B cell (primary cell): Measurements from ENCODE around the gene UBASH3B. TPM values are rescaled to one million over a fixed set of nuclear protein-coding genes. Genes with fewer than 3 reads are reported as not detected.

ENCODE experiments used
- ATAC-seq: fragments of 200-7000 bp; cut with Tn5 transposase; one replicate; pipeline ENCODE4 v1.10.0; 2021; ENCODE audit warnings: low read depth, mild to moderate bottlenecking, moderate number of reproducible peaks, moderate library complexity
- CTCF ChIA-PET: fragments of 350-600 bp; sonication (Branson Sonifier 250); formaldehyde crosslinking; loops from one replicate; lab custom pipeline; 2021; ENCODE audit warnings: antibody characterized with exemption, inconsistent platforms; lab: Charles Lee
- POLR2A ChIA-PET: fragments of 350-600 bp; sonication (Branson Sonifier 250); formaldehyde crosslinking; loops from one replicate; lab custom pipeline; 2021; ENCODE audit warnings: antibody characterized with exemption; lab: Charles Lee
- DNase-seq: peaks from one replicate; pipeline ENCODE4 v3.0.0; 2013
- H2AFZ ChIP-seq: 2 replicates; pipeline ENCODE4 v1.6.1; 2012; ENCODE audit warnings: mild to moderate bottlenecking, low read depth, low read length; ENCODE audit not compliant: insufficient read depth, poor library complexity, severe bottlenecking
- H3K27ac ChIP-seq, 2 donors: 1 replicate in 1 of 2; 2 replicates in 1 of 2; pipeline ENCODE4 v1.5.1; 2012 to 2013; ENCODE audit warnings: low read length in 2 of 2, mild to moderate bottlenecking in 2 of 2, moderate library complexity in 1 of 2
- H3K27me3 ChIP-seq, 4 experiments: fragments of 200-600 bp in 1 of 4; sonication (generic) in 1 of 4; replicated peaks in 1 of 4; 1 replicate in 2 of 4; 2 replicates in 2 of 4; pipeline versions ENCODE4 v1.6.1 to v1.7.0; 2013 to 2016; ENCODE audit warnings: low read length in 3 of 4, mild to moderate bottlenecking in 2 of 4, mixed read lengths in 1 of 4, moderate library complexity in 1 of 4; ENCODE audit not compliant: insufficient read depth in 4 of 4, control insufficient read depth in 3 of 4; ENCODE audit errors: control extremely low read depth in 1 of 4
- H3K36me3 ChIP-seq, 2 experiments: replicated peaks in 1 of 2; 1 replicate in 1 of 2; 2 replicates in 1 of 2; pipeline versions ENCODE4 v1.6.1 to v1.7.1; 2013; ENCODE audit warnings: low read length in 1 of 2; ENCODE audit not compliant: insufficient read depth in 2 of 2, control insufficient read depth in 1 of 2; ENCODE audit errors: control extremely low read depth in 1 of 2, extremely low read depth in 1 of 2
- H3K4me1 ChIP-seq, 2 donors: fragments of 200-600 bp in 1 of 2; sonication (generic) in 1 of 2; 1 replicate in 1 of 2; 2 replicates in 1 of 2; pipeline versions ENCODE4 v1.5.1 to v1.6.1; 2013 to 2017; ENCODE audit warnings: low read length in 2 of 2; ENCODE audit not compliant: control insufficient read depth in 2 of 2, insufficient read depth in 2 of 2
- H3K4me2 ChIP-seq: replicated peaks from 2 replicates; pipeline ENCODE3; 2012; ENCODE audit warnings: mild to moderate bottlenecking, low read depth, low read length; ENCODE audit not compliant: poor library complexity, severe bottlenecking
- H3K4me3 ChIP-seq, 5 experiments: fragments of 200-600 bp in 1 of 5; sonication (generic) in 1 of 5; 1 replicate in 3 of 5; 2 replicates in 2 of 5; pipeline versions ENCODE4 v1.5.1 to v1.7.0; 2011 to 2016; ENCODE audit warnings: low read length in 4 of 5, mild to moderate bottlenecking in 4 of 5, low read depth in 2 of 5, control low read depth in 1 of 5, moderate library complexity in 1 of 5; ENCODE audit not compliant: insufficient read depth in 1 of 5; ENCODE audit errors: control extremely low read depth in 1 of 5, extremely low read depth in 1 of 5
- H3K79me2 ChIP-seq: fragments of 200-600 bp; sonication (generic); one replicate; pipeline ENCODE4 v1.6.0; 2016; ENCODE audit warnings: low read length; ENCODE audit not compliant: control insufficient read depth, insufficient read depth
- H3K9ac ChIP-seq: fragments of 200-600 bp; sonication (generic); 2 replicates; pipeline ENCODE4 v1.6.1; 2017; ENCODE audit warnings: mild to moderate bottlenecking, low read length, moderate library complexity
- H3K9me3 ChIP-seq, 3 donors: one replicate each; pipeline versions ENCODE4 v1.6.1 to v1.7.1; 2013; ENCODE audit warnings: low read length in 2 of 3; ENCODE audit not compliant: control insufficient read depth in 2 of 3, insufficient read depth in 1 of 3; ENCODE audit errors: control extremely low read depth in 1 of 3
- H4K20me1 ChIP-seq: 2 replicates; pipeline ENCODE4 v1.6.0; 2012; ENCODE audit warnings: mild to moderate bottlenecking, low read length; ENCODE audit not compliant: insufficient read depth, control insufficient read depth, poor library complexity, severe bottlenecking
- H3K27ac Mint-ChIP-seq: one replicate; pipeline ENCODE4 v1.8.0; 2021; ENCODE audit warnings: mixed read lengths
- H3K27me3 Mint-ChIP-seq: one replicate; pipeline ENCODE4 v1.8.0; 2021; ENCODE audit warnings: mixed read lengths
- H3K4me1 Mint-ChIP-seq: one replicate; pipeline ENCODE4 v1.8.0; 2021; ENCODE audit warnings: mixed read lengths
- H3K4me3 Mint-ChIP-seq: one replicate; pipeline ENCODE4 v1.8.0; 2021; ENCODE audit warnings: mixed read lengths
- H3K9me3 Mint-ChIP-seq: one replicate; pipeline ENCODE4 v1.8.0; 2022; ENCODE audit warnings: mixed read lengths; ENCODE audit not compliant: insufficient read depth
- CTCF ChIP-seq: fragments of 200-600 bp; IDR thresholded peaks from one replicate; pipeline ENCODE4 v1.8.0; 2022; ENCODE audit warnings: antibody characterized with exemption, mild to moderate bottlenecking
- EZH2 ChIP-seq: IDR thresholded peaks from 2 replicates; pipeline ENCODE4 v1.6.1; 2012; ENCODE audit warnings: borderline replicate concordance, low read depth, mild to moderate bottlenecking, moderate library complexity, low read length; ENCODE audit not compliant: insufficient read depth, poor library complexity, severe bottlenecking
- WGBS: methylation state at CpG from one replicate; pipeline ENCODE4 v1.1.5; 2013; ENCODE audit warnings: missing lambda C conversion rate; ENCODE audit not compliant: insufficient coverage; 5-methylcytosine and 5-hydroxymethylcytosine counted together
- intact Hi-C: fragments of 100-400 bp; cut with micrococcal nuclease; formaldehyde crosslinking; loops from one replicate; pipeline ENCODE4 v1.10.0; 2022
- polyA plus RNA-seq: library from polyadenylated mRNA; depleted of rRNA; stranded (reverse); fragments of >200 nt; gene quantifications from 2 replicates; pipeline ENCODE4 v1.2.3, GENCODE V29; 2012
- total RNA-seq, 2 donors: library from RNA; stranded (reverse); fragments of 120-200 nt in 1 of 2; gene quantifications; 1 replicate in 1 of 2; 2 replicates in 1 of 2; pipeline versions ENCODE4 v1.2.3 to v1.2.4, GENCODE V29; 2013 to 2022

The UBASH3B gene
- total and polyA plus RNA-seq, 2 donors (not counting 1 experiment from before 2014, with no cell fraction given), result 2.3 to 3.6 TPM

GRCh38 chr11:122723106-122723505 is 67.6 kb downstream of the UBASH3B start:
- H3K4me1 ChIP-seq, result peaks cover 44 to 55% of the 10 kb centered on the region in 2 donors
- no peaks in the 10 kb centered on the region for H3K9me3 ChIP-seq
- no peak overlapping the region for H2AFZ ChIP-seq
- H3K4me1 Mint-ChIP-seq, result peaks cover 62% of the 10 kb centered on the region
- H3K79me2 ChIP-seq, result peaks cover 25% of the 10 kb centered on the region
- ChIA-PET POLR2A (no interaction called here), CTCF (interaction anchor here (0.6 to 1.2 kb wide), 3 partner anchors 33 to 527 kb away, joined by 3 read pairs; no protein-coding TSS in a partner anchor)
- no peak overlapping the region for H3K27ac ChIP-seq
- no peaks in the 10 kb centered on the region for H4K20me1 ChIP-seq
- H3K27me3 Mint-ChIP-seq, result peaks cover 19% of the 10 kb centered on the region
- 60% methylated on average over 3 of the region's 4 CpGs for WGBS
- H3K9ac ChIP-seq, result no peak overlapping the region
- intact Hi-C loops, result no loop called here
- H3K36me3 ChIP-seq, result no peaks in the 10 kb centered on the region
- TF ChIP-seq CTCF (no peak), EZH2 (no peak)
- DNase-seq (no peak), ATAC-seq (no peak)
- H3K4me2 ChIP-seq, result no peak overlapping the region
- H3K27ac Mint-ChIP-seq, result no peak overlapping the region
- peaks cover 0 to 15% (median 3%) of the 10 kb centered on the region in 4 experiments for H3K27me3 ChIP-seq
- H3K9me3 Mint-ChIP-seq, result no peaks in the 10 kb centered on the region
- no peak overlapping the region for H3K4me3 Mint-ChIP-seq
- H3K4me3 ChIP-seq, result no peak overlapping the region

DNA sequence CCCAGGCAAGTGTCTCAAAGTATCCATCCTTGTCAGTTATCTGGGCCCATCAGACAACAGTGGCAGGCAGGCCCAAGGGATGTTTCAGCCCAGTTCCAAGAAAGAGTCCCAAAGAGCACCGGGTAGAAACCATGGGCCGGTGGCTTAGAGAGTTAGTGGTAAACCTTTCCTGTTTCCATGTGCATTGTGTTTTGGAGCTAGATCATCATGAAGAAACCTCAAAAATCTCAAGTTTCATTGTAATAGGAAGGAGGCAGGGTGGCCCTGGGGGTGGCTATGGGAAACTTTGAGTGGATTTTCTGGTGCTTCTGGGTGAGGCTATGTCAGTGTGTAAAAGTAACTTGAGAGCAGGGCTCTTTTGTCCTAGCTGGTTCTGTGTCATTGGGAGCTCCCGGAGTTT is 68.1 kb downstream of the UBASH3B start:
- 33% methylated on average over 3 of the region's 3 CpGs for WGBS
- H3K27ac Mint-ChIP-seq, result no peak overlapping the region
- peaks cover 19% of the 10 kb centered on the region for H3K27me3 Mint-ChIP-seq
- Histone ChIP-seq H3K9ac (no peak overlapping the region), H2AFZ (no peak overlapping the region), H3K27me3 (peaks cover 0 to 15% (median 3%) of the 10 kb centered on the region in 4 experiments), H3K36me3 (no peaks in the 10 kb centered on the region), H3K4me1 (peaks cover 44 to 55% of the 10 kb centered on the region in 2 donors), H3K79me2 (peaks cover 25% of the 10 kb centered on the region), H3K27ac (no peak overlapping the region), H3K9me3 (no peaks in the 10 kb centered on the region), H4K20me1 (no peaks in the 10 kb centered on the region), H3K4me2 (no peak overlapping the region), H3K4me3 (no peak overlapping the region)
- DNase-seq (no peak), ATAC-seq (no peak)
- ChIA-PET POLR2A (interaction anchor here (0.5 kb wide), 1 partner anchor 40 kb away, joined by 5 read pairs; no protein-coding TSS in a partner anchor), CTCF (interaction anchor here (0.6 to 1.2 kb wide), 3 partner anchors 32 to 526 kb away, joined by 3 read pairs; no protein-coding TSS in a partner anchor)
- no peak for TF ChIP-seq EZH2
- TF ChIP-seq CTCF, result no peak
- no peak overlapping the region for H3K4me3 Mint-ChIP-seq
- intact Hi-C loops, result no loop called here
- no peaks in the 10 kb centered on the region for H3K9me3 Mint-ChIP-seq
- peaks cover 62% of the 10 kb centered on the region for H3K4me1 Mint-ChIP-seq
